Neural cell (in vitro differentiated cells): ENCODE results near the gene SORCS1. TPM values are rescaled to one million over a fixed set of nuclear protein-coding genes. Genes with fewer than 3 reads are reported as not detected.

Source experiments
- H2AFZ ChIP-seq: fragments of 200-600, 300-800 bp; sonication (generic), shearing (Covaris generic); 2 replicates; pipeline ENCODE4 v1.6.0; 2014; ENCODE audit warnings: low read depth, mild to moderate bottlenecking, antibody characterized with exemption, low read length, moderate library complexity
- H3F3A ChIP-seq: fragments of 200-600 bp; shearing (Covaris generic); 2 replicates; pipeline ENCODE4 v1.6.1; 2016; ENCODE audit warnings: mild to moderate bottlenecking, moderate library complexity, mixed read lengths, antibody characterized with exemption, low read length; ENCODE audit not compliant: insufficient read depth, poor library complexity, severe bottlenecking
- H3K27ac ChIP-seq: fragments of 200-600, 300-800 bp; sonication (generic), shearing (Covaris generic); 2 replicates; pipeline ENCODE4 v1.5.1; 2014; ENCODE audit warnings: mild to moderate bottlenecking, low read length, moderate library complexity
- H3K27me3 ChIP-seq: fragments of 300-800, 200-600 bp; sonication (generic), shearing (Covaris generic); 2 replicates; pipeline ENCODE4 v1.6.0; 2014; ENCODE audit warnings: mild to moderate bottlenecking, low read depth, low read length, moderate library complexity; ENCODE audit not compliant: insufficient read depth
- H3K36me3 ChIP-seq: fragments of 300-800, 200-600 bp; sonication (generic), shearing (Covaris generic); 2 replicates; pipeline ENCODE4 v1.5.1; 2014; ENCODE audit warnings: mild to moderate bottlenecking, antibody characterized with exemption, low read length, moderate library complexity; ENCODE audit not compliant: insufficient read depth
- H3K4me2 ChIP-seq: fragments of 300-800, 200-600 bp; sonication (generic), shearing (Covaris generic); 2 replicates; pipeline ENCODE4 v1.6.0; 2014; ENCODE audit warnings: mild to moderate bottlenecking, low read length
- H3K4me3 ChIP-seq: fragments of 300-800, 200-600 bp; sonication (generic), shearing (Covaris generic); 2 replicates; pipeline ENCODE4 v1.5.1; 2014; ENCODE audit warnings: mild to moderate bottlenecking, low read length, moderate library complexity
- H3K79me2 ChIP-seq: fragments of 200-600 bp; shearing (Covaris generic); replicated peaks from 2 replicates; pipeline ENCODE4 v1.6.0; 2014; ENCODE audit warnings: mild to moderate bottlenecking, low read length, moderate library complexity; ENCODE audit not compliant: insufficient read depth
- H3K9ac ChIP-seq: fragments of 300-800, 200-600 bp; sonication (generic), shearing (Covaris generic); 2 replicates; pipeline ENCODE4 v1.6.1; 2016; ENCODE audit warnings: mild to moderate bottlenecking, low read length, mixed read lengths
- H3K9me2 ChIP-seq: fragments of 200-600 bp; shearing (Covaris generic); 2 replicates; pipeline ENCODE4 v1.6.1; 2016; ENCODE audit warnings: mild to moderate bottlenecking, low read length, mixed read lengths; ENCODE audit not compliant: insufficient read depth
- H3K9me3 ChIP-seq: fragments of 200-600, 300-800 bp; sonication (generic), shearing (Covaris generic); 2 replicates; pipeline ENCODE4 v1.6.1; 2016; ENCODE audit warnings: mild to moderate bottlenecking, mixed run types, low read length, moderate library complexity, mixed read lengths
- H4K20me1 ChIP-seq: fragments of 200-600 bp; shearing (Covaris generic); 2 replicates; pipeline ENCODE4 v1.6.1; 2016; ENCODE audit warnings: mild to moderate bottlenecking, mixed run types; ENCODE audit not compliant: insufficient read depth
- CTCF ChIP-seq: fragments of 450-650 bp; IDR thresholded peaks from 2 replicates; pipeline ENCODE4 v1.5.1; 2014; ENCODE audit warnings: antibody characterized with exemption, mild to moderate bottlenecking, moderate library complexity; ENCODE audit not compliant: poor library complexity, severe bottlenecking
- EP300 ChIP-seq: fragments of 450-650 bp; conservative IDR thresholded peaks from 2 replicates; pipeline ENCODE4 v1.6.1; 2014; ENCODE audit warnings: antibody characterized with exemption, mild to moderate bottlenecking, moderate library complexity; ENCODE audit not compliant: poor library complexity, severe bottlenecking
- EZH2 ChIP-seq: fragments of 200-600, 300-800 bp; shearing (Covaris generic), sonication (generic); IDR thresholded peaks from 2 replicates; pipeline ENCODE4 v1.6.1; 2014; ENCODE audit warnings: antibody characterized with exemption, low read length, borderline replicate concordance, mild to moderate bottlenecking; ENCODE audit not compliant: insufficient read depth, poor library complexity, severe bottlenecking
- MXI1 ChIP-seq: fragments of 450-650 bp; conservative IDR thresholded peaks from 2 replicates; pipeline ENCODE4 v1.6.1; 2014; ENCODE audit warnings: antibody characterized with exemption, mild to moderate bottlenecking; ENCODE audit not compliant: poor library complexity, severe bottlenecking
- POLR2AphosphoS5 ChIP-seq: IDR thresholded peaks from 2 replicates; pipeline ENCODE4 v1.6.1; 2012
- RAD21 ChIP-seq: fragments of 450-650 bp; conservative IDR thresholded peaks from 2 replicates; pipeline ENCODE4 v1.6.1; 2014; ENCODE audit warnings: antibody characterized with exemption, mild to moderate bottlenecking, moderate library complexity
- REST ChIP-seq: IDR thresholded peaks from 2 replicates; pipeline ENCODE4 v1.6.1; 2012; ENCODE audit warnings: borderline replicate concordance
- SMC3 ChIP-seq: fragments of 450-650 bp; conservative IDR thresholded peaks from 2 replicates; pipeline ENCODE4 v1.6.1; 2014; ENCODE audit warnings: antibody characterized with exemption, mild to moderate bottlenecking, moderate library complexity; ENCODE audit not compliant: poor library complexity
- TAF1 ChIP-seq: IDR thresholded peaks from 2 replicates; pipeline ENCODE4 v1.6.1; 2012; ENCODE audit warnings: low read depth
- polyA plus RNA-seq: library from polyadenylated mRNA; depleted of rRNA; stranded (reverse); fragments of >200 nt; gene quantifications from 2 replicates; pipeline ENCODE4 v1.2.3, GENCODE V29; 2014

The SORCS1 gene
- polyA plus RNA-seq, 1 donor from 2014 or later, result 27.0 TPM

- TF ChIP-seq EZH2 (no peak), TAF1 (no peak), SMC3 (no peak), CTCF (no peak), POLR2AphosphoS5 (no peak), MXI1 (no peak), RAD21 (no peak), REST (no peak), EP300 (no peak)
- H3K4me3 ChIP-seq, result no peak overlapping the region
These were observed 508.9 kb downstream of the SORCS1 start for GRCh38 chr10:106655636-106656035.

GRCh38 chr10:106655165-106655564 is 509.3 kb downstream of the SORCS1 start:
- no peaks in the 10 kb centered on the region for H4K20me1 ChIP-seq
- no peaks in the 10 kb centered on the region for H3K9me2 ChIP-seq
- no peak overlapping the region for H3K4me2 ChIP-seq
- H3K9me3 ChIP-seq, result no peaks in the 10 kb centered on the region
- no peaks in the 10 kb centered on the region for H3K36me3 ChIP-seq
- H2AFZ ChIP-seq, result no peak overlapping the region
- H3K27me3 ChIP-seq, result no peaks in the 10 kb centered on the region
- no peaks in the 10 kb centered on the region for H3K79me2 ChIP-seq
- H3K27ac ChIP-seq, result no peak overlapping the region
- TF ChIP-seq EP300 (no peak), EZH2 (no peak), CTCF (no peak), REST (no peak), MXI1 (no peak), POLR2AphosphoS5 (no peak), SMC3 (no peak), TAF1 (no peak), RAD21 (no peak)
- H3K4me3 ChIP-seq, result no peak overlapping the region
- no peaks in the 10 kb centered on the region for H3F3A ChIP-seq
- H3K9ac ChIP-seq, result no peak overlapping the region

More at GRCh38 chr10:106655636-106656035, 508.9 kb downstream of the SORCS1 start:
- Histone ChIP-seq H3K27me3 (no peaks in the 10 kb centered on the region), H3K9me3 (no peaks in the 10 kb centered on the region), H3K9ac (no peak overlapping the region), H3K27ac (no peak overlapping the region), H3F3A (no peaks in the 10 kb centered on the region), H4K20me1 (no peaks in the 10 kb centered on the region), H3K36me3 (no peaks in the 10 kb centered on the region), H3K4me2 (no peak overlapping the region), H3K79me2 (no peaks in the 10 kb centered on the region), H2AFZ (no peak overlapping the region), H3K9me2 (no peaks in the 10 kb centered on the region)
